Thoracic aorta (tissue), 2 donors: ENCODE data around the gene RNH1. TPM values are rescaled to one million over a fixed set of nuclear protein-coding genes. Genes with fewer than 3 reads are reported as not detected.

Source experiments
- ATAC-seq: fragments of 150-250 bp; one replicate; pipeline ENCODE4 v1.8.0; 2017; ENCODE audit warnings: low read depth; ENCODE audit not compliant: insufficient number of reproducible peaks, low FRiP score
- DNase-seq: peaks from one replicate; pipeline ENCODE4 v3.0.0-alpha.2; 2020; ENCODE audit warnings: low spot score
- H3K27ac ChIP-seq, 2 donors: fragments of 200-600 bp; sonication (generic); 1 replicate in 1 of 2; 2 replicates in 1 of 2; pipeline ENCODE4 v1.5.1; 2016; ENCODE audit warnings: mild to moderate bottlenecking in 2 of 2, moderate library complexity in 2 of 2
- H3K27me3 ChIP-seq: fragments of 200-600 bp; sonication (generic); replicated peaks from 2 replicates; pipeline ENCODE4 v1.6.0; 2016; ENCODE audit warnings: mild to moderate bottlenecking; ENCODE audit not compliant: insufficient read depth
- H3K36me3 ChIP-seq: fragments of 200-600 bp; sonication (generic); one replicate; pipeline ENCODE4 v1.5.1; 2016
- H3K4me1 ChIP-seq, 2 donors: fragments of 200-600 bp; sonication (generic); 1 replicate in 1 of 2; 2 replicates in 1 of 2; pipeline versions ENCODE4 v1.5.1 to v1.6.0; 2016; ENCODE audit warnings: low read depth in 2 of 2, mild to moderate bottlenecking in 1 of 2; ENCODE audit not compliant: control insufficient read depth in 1 of 2
- H3K4me3 ChIP-seq: fragments of 200-600 bp; sonication (generic); 2 replicates; pipeline ENCODE4 v1.5.1; 2016; ENCODE audit warnings: mild to moderate bottlenecking
- H3K9me3 ChIP-seq: fragments of 200-600 bp; sonication (generic); 2 replicates; pipeline ENCODE4 v1.5.1; 2016
- total RNA-seq, 2 donors: library from RNA; depleted of rRNA; stranded (reverse); fragments of >200 nt; gene quantifications; one replicate each; pipeline versions ENCODE4 v1.1.0 to v1.2.3, GENCODE V29; 2016
- TF ChIP-seq, protein P1 (sequence below): fragments of 200-600 bp; sonication (generic); IDR thresholded peaks from one replicate; pipeline ENCODE4 v1.5.1; 2019; ENCODE audit warnings: antibody characterized with exemption

Gene RNH1
- total RNA-seq, 2 donors from 2014 or later = 224 to 355 TPM

DNA sequence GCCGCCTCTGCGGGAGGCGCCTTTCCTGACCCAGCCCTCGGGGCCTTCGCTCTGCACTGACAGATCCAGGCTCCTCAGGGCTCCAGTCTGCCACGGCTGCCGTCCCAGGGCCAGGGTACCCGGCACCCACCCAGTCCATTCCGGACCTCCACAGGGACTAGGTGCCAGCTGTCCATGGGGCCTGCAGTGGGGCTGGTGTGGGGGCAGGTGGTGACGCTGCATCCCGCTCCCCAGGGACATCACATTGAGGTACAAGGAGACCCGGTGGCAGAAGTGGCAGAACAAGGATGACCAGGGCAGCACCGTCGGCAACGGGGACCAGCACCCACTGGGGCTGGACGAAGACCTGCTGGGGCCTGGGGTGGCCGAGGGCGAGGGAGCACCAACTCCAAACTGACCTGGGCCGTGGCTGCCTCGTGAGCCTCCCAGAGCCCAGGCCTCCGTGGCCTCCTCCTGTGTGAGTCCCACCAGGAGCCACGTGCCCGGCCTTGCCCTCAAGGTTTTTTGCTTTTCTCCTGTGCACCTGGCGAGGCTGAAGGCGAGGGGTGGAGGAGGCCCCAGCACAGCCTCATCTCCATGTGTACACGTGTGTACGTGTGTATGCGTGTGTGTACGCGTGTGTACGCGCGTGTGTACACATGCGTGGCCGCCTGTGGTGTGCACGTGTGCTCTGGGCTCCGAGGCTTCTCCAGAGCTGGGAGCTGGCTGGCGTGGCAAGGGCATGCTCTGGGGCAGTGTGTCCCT, 16.7 kb downstream of the RNH1 start:
- ATAC-seq (no peak), DNase-seq (no peak)
- Histone ChIP-seq H3K4me3 (no peak overlapping the region), H3K36me3 (peaks cover 14% of the 10 kb centered on the region), H3K9me3 (no peaks in the 10 kb centered on the region), H3K27me3 (no peaks in the 10 kb centered on the region), H3K27ac (no peak overlapping the region), H3K4me1 (no peaks in the 10 kb centered on the region)
- TF ChIP-seq, protein P1, sequence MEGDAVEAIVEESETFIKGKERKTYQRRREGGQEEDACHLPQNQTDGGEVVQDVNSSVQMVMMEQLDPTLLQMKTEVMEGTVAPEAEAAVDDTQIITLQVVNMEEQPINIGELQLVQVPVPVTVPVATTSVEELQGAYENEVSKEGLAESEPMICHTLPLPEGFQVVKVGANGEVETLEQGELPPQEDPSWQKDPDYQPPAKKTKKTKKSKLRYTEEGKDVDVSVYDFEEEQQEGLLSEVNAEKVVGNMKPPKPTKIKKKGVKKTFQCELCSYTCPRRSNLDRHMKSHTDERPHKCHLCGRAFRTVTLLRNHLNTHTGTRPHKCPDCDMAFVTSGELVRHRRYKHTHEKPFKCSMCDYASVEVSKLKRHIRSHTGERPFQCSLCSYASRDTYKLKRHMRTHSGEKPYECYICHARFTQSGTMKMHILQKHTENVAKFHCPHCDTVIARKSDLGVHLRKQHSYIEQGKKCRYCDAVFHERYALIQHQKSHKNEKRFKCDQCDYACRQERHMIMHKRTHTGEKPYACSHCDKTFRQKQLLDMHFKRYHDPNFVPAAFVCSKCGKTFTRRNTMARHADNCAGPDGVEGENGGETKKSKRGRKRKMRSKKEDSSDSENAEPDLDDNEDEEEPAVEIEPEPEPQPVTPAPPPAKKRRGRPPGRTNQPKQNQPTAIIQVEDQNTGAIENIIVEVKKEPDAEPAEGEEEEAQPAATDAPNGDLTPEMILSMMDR = no peak

DNA sequence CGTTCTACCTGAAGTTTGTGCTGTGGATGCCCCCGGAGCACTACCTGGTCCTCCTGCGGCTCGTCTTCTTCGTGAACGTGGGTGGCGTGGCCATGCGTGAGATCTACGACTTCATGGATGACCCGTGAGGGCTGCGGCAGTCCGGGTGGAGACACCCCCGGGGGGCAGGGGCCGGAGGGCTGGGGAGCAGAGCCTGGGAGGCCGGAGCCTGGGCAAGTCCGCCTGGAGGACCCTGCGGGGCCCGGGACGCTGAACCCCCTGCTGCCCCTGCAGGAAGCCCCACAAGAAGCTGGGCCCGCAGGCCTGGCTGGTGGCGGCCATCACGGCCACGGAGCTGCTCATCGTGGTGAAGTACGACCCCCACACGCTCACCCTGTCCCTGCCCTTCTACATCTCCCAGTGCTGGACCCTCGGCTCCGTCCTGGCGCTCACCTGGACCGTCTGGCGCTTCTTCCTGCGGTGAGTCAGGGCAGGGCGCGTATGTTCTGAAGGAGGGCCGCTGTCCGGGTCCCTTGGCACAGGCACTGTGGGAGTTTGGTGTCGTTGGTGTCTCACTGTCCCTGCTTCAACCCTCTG, 17.3 kb downstream of the RNH1 start:
- Histone ChIP-seq H3K27ac (no peak overlapping the region), H3K4me3 (no peak overlapping the region), H3K9me3 (no peaks in the 10 kb centered on the region), H3K27me3 (no peaks in the 10 kb centered on the region), H3K36me3 (peaks cover 7% of the 10 kb centered on the region), H3K4me1 (no peaks in the 10 kb centered on the region)
- ATAC-seq (no peak), DNase-seq (no peak)
- TF ChIP-seq, protein P1 = no peak

DNA sequence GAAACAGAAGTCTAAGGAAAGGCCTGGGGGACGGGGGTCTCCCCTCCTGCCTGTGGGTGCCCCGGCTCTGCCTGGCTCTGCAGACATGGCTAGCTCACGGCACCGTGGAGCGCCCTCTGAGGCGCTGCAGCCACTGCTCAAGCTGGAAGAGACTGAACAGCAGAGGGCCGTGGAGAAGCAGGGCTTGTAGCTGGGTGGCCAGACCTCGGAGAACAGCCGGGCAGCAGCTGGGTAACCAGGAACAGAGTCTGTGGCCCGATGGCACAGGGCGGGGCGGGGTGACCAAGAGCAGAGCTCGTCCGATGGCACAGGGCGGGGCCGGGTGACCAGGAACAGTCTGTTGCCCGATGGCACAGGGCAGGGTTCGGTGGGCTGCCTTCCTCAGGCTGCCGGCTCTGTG, 18.1 kb downstream of the RNH1 start:
- TF ChIP-seq, protein P1 = no peak
- H3K36me3 ChIP-seq = peaks cover 2% of the 10 kb centered on the region
- ATAC-seq = no peak
- no peaks in the 10 kb centered on the region for H3K9me3 ChIP-seq
- H3K27ac ChIP-seq = no peak overlapping the region
- H3K27me3 ChIP-seq = no peaks in the 10 kb centered on the region
- DNase-seq = no peak
- H3K4me3 ChIP-seq = no peak overlapping the region
- no peaks in the 10 kb centered on the region for H3K4me1 ChIP-seq

DNA sequence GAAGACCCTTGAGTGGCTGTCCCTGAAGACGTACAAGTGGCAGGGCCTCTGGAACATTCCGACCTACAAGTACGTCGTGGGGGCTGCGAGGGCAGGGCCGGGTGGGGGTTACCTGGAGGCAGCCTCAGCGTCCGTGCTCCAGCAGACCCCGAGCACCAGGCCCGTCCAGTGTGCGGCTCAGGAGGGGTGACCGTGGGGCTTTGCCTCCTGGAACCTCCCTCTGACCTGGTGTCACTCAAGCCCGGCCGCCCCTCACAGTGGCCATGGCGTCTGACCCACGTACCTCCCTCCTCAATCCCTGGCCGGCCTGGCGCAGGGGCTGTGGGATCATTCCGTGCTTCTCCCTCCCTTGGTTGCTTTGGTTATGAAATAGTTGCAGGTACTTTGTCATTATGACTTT, 18.5 kb downstream of the RNH1 start:
- H3K9me3 ChIP-seq = no peaks in the 10 kb centered on the region
- TF ChIP-seq, protein P1 = no peak
- no peaks in the 10 kb centered on the region for H3K27me3 ChIP-seq
- no peaks in the 10 kb centered on the region for H3K4me1 ChIP-seq
- DNase-seq = no peak
- no peak overlapping the region for H3K27ac ChIP-seq
- H3K36me3 ChIP-seq = peaks cover under 1% of the 10 kb centered on the region
- H3K4me3 ChIP-seq = no peak overlapping the region
- ATAC-seq = no peak

DNA sequence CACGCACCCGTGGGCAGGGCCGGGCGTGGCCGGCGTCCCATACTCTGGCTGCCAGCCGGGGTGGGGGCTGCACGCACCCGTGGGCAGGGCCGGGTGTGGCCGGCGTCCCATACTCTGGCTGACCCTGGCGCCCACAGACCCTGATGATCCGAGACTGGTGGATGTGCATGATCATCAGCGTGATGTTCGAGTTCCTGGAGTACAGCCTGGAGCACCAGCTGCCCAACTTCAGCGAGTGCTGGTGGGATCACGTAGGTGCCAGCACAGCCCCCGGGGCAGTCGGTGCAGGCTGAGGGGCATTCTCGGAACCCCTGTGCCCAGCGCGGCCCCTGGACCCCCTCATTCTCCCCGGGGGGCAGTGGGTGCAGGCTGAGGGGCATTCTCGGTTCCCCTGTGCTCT, 19.0 kb downstream of the RNH1 start:
- no peak for DNase-seq
- Histone ChIP-seq H3K36me3 (no peaks in the 10 kb centered on the region), H3K4me3 (no peak overlapping the region), H3K27ac (no peak overlapping the region), H3K4me1 (no peaks in the 10 kb centered on the region), H3K27me3 (no peaks in the 10 kb centered on the region), H3K9me3 (no peaks in the 10 kb centered on the region)
- TF ChIP-seq, protein P1 = no peak
- no peak for ATAC-seq
